MM.1S (cell line): ENCODE measurements around the gene RASAL2.
"Not testable (repeated sequence)": the region's sequence is repeated elsewhere in the genome, so short reads cannot be mapped to it uniquely, and the experiment has no call there.

Experiments
- DNase-seq: peaks from one replicate; pipeline ENCODE4 v3.0.0-alpha.2; 2015
- H2AFZ ChIP-seq: fragments of 300-600 bp; sonication (generic); 2 replicates; pipeline ENCODE4 v1.6.0; 2016; ENCODE audit warnings: antibody characterized with exemption, low read length
- H3F3A ChIP-seq: fragments of 300-600 bp; sonication (generic); 2 replicates; pipeline ENCODE4 v1.6.1; 2016; ENCODE audit warnings: mild to moderate bottlenecking, antibody characterized with exemption, low read length, moderate library complexity, mixed read lengths; ENCODE audit not compliant: insufficient read depth
- H3K27ac ChIP-seq: fragments of 300-600 bp; sonication (generic); 2 replicates; pipeline ENCODE4 v1.5.1; 2016; ENCODE audit warnings: mild to moderate bottlenecking, low read length
- H3K27me3 ChIP-seq: fragments of 300-600 bp; sonication (generic); replicated peaks from 2 replicates; pipeline ENCODE4 v1.6.0; 2016; ENCODE audit warnings: low read length; ENCODE audit not compliant: insufficient read depth
- H3K36me3 ChIP-seq: fragments of 300-600 bp; sonication (generic); replicated peaks from 2 replicates; pipeline ENCODE4 v1.6.1; 2016; ENCODE audit warnings: mild to moderate bottlenecking, low read length, mixed read lengths; ENCODE audit not compliant: insufficient read depth
- H3K4me1 ChIP-seq: fragments of 300-600 bp; sonication (generic); 2 replicates; pipeline ENCODE4 v1.6.1; 2016; ENCODE audit warnings: low read length, mixed read lengths
- H3K4me2 ChIP-seq: fragments of 300-600 bp; sonication (generic); 2 replicates; pipeline ENCODE4 v1.6.0; 2016; ENCODE audit warnings: low read depth, low read length
- H3K4me3 ChIP-seq: fragments of 300-600 bp; sonication (generic); 2 replicates; pipeline ENCODE4 v1.5.1; 2016; ENCODE audit warnings: low read length, mixed read lengths
- H3K79me2 ChIP-seq: fragments of 300-600 bp; sonication (generic); 2 replicates; pipeline ENCODE4 v1.6.1; 2016; ENCODE audit warnings: mixed run types, low read length, mixed read lengths
- H3K9ac ChIP-seq: fragments of 300-600 bp; sonication (generic); 2 replicates; pipeline ENCODE4 v1.6.1; 2016; ENCODE audit warnings: low read length, mixed read lengths
- H3K9me2 ChIP-seq: fragments of 300-600 bp; sonication (generic); replicated peaks from 2 replicates; pipeline ENCODE4 v1.6.1; 2016; ENCODE audit warnings: mild to moderate bottlenecking, low read length, mixed read lengths; ENCODE audit not compliant: insufficient read depth
- H3K9me3 ChIP-seq: fragments of 300-600 bp; sonication (generic); replicated peaks from 2 replicates; pipeline ENCODE4 v1.6.1; 2016; ENCODE audit warnings: mild to moderate bottlenecking, low read length, mixed read lengths; ENCODE audit not compliant: insufficient read depth
- H4K20me1 ChIP-seq: fragments of 300-600 bp; sonication (generic); 2 replicates; pipeline ENCODE4 v1.6.1; 2016; ENCODE audit warnings: mild to moderate bottlenecking, low read length, moderate library complexity, mixed read lengths; ENCODE audit not compliant: insufficient read depth
- EZH2 ChIP-seq: fragments of 300-600 bp; sonication (generic); optimal IDR thresholded peaks from 2 replicates; pipeline ENCODE3; 2017; ENCODE audit warnings: low read depth, mild to moderate bottlenecking, antibody characterized with exemption, low read length, mixed read lengths
- EZH2phosphoT487 ChIP-seq: fragments of 300-600 bp; sonication (generic); IDR thresholded peaks from 2 replicates; pipeline ENCODE4 v1.6.1; 2018; ENCODE audit warnings: antibody characterized with exemption, low read length
- TF ChIP-seq, protein P1 (sequence below): fragments of 300-600 bp; sonication (generic); IDR thresholded peaks from 2 replicates; pipeline ENCODE4 v1.5.1; 2016; ENCODE audit warnings: antibody characterized with exemption, low read length, mixed read lengths

Gene RASAL2

DNA sequence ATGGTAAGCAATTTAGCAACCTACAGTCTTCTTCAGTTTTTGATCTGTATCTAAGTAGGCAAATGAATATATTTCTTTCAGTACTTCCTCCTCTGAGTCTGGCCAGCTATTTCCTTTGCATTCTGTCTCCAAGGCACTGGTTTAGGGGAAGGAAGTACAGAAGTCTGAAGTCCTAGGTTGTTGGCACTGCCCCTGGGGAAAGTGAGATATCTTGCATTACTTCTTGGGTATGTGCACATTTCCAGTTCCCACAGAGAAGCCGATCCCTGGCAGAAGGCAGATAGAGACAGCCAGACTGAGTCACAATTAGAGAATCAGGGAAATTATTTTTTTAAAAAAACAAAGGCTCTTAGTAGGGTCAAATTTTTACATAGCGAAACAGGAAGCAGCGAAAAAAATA lies 98.8 kb downstream of the RASAL2 start:
- H4K20me1 ChIP-seq, result no peaks in the 10 kb centered on the region
- no peaks in the 10 kb centered on the region for H3K9me2 ChIP-seq
- H3K27me3 ChIP-seq, result no peaks in the 10 kb centered on the region
- H3K4me1 ChIP-seq, result 0 out of 2 replicates have a peak, but pooled peaks cover 5% of the 10 kb centered on the region
- no peaks in the 10 kb centered on the region for H3K36me3 ChIP-seq
- DNase-seq, result no peak
- no peak overlapping the region for H3K4me3 ChIP-seq
- no peaks in the 10 kb centered on the region for H3K9me3 ChIP-seq
- H3K79me2 ChIP-seq, result no peaks in the 10 kb centered on the region
- no peak overlapping the region for H3K9ac ChIP-seq
- H3K27ac ChIP-seq, result no peak overlapping the region
- no peak overlapping the region for H2AFZ ChIP-seq
- H3F3A ChIP-seq, result no peaks in the 10 kb centered on the region
- H3K4me2 ChIP-seq, result no peak overlapping the region
- TF ChIP-seq EZH2 (no peak), EZH2phosphoT487 (no peak)
- TF ChIP-seq, protein P1, sequence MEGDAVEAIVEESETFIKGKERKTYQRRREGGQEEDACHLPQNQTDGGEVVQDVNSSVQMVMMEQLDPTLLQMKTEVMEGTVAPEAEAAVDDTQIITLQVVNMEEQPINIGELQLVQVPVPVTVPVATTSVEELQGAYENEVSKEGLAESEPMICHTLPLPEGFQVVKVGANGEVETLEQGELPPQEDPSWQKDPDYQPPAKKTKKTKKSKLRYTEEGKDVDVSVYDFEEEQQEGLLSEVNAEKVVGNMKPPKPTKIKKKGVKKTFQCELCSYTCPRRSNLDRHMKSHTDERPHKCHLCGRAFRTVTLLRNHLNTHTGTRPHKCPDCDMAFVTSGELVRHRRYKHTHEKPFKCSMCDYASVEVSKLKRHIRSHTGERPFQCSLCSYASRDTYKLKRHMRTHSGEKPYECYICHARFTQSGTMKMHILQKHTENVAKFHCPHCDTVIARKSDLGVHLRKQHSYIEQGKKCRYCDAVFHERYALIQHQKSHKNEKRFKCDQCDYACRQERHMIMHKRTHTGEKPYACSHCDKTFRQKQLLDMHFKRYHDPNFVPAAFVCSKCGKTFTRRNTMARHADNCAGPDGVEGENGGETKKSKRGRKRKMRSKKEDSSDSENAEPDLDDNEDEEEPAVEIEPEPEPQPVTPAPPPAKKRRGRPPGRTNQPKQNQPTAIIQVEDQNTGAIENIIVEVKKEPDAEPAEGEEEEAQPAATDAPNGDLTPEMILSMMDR, result no peak

DNA sequence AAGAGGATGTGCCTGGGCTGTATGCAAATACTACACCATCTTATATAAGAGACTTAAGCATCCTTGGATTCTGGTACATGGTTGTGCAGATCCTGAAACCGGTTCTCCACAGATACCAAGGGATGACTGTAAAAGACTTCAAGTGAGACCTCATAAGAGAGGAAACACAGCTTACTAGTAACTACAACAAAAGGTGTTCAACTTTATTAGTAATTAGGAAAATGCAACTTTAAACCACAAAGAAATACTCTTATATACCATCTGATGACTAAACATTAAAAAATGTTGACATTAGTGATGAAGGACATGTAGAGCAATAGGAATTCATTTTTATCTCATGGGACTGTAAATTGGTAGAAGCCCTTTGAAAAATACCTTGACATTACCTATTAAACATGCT lies 102.7 kb downstream of the RASAL2 start:
- Histone ChIP-seq H4K20me1 (no peaks in the 10 kb centered on the region), H3K9me3 (no peaks in the 10 kb centered on the region), H3K4me1 (no peaks in the 10 kb centered on the region), H3K27me3 (no peaks in the 10 kb centered on the region), H2AFZ (no peak overlapping the region), H3K4me2 (no peak overlapping the region), H3K27ac (no peak overlapping the region), H3K79me2 (no peaks in the 10 kb centered on the region), H3K9me2 (no peaks in the 10 kb centered on the region), H3K4me3 (no peak overlapping the region), H3K36me3 (no peaks in the 10 kb centered on the region), H3F3A (no peaks in the 10 kb centered on the region), H3K9ac (no peak overlapping the region)
- no peak for DNase-seq
- no peak for TF ChIP-seq EZH2phosphoT487
- TF ChIP-seq, protein P1, result no peak
- no peak for TF ChIP-seq EZH2

DNA sequence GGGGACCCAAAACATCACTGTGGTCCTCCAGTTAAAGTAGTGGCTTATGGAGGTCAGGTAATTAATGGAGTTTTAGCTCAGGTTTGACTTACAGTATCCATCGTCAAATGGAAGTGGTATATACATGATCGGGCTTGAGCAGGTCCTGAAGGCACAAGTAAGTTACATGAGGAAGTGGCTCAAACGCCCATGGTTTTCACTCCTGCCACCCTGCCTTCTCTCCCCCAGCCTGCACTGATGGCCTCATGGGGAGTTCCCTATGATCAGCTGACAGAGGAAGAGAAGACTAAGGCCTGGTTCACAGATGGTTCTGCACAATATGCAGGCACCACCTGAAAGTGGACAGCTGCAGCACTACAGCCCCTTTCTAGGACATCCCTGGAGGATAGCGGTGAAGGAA lies 108.2 kb downstream of the RASAL2 start:
- H3K36me3 ChIP-seq, H3K27me3 ChIP-seq, H4K20me1 ChIP-seq, H3K9me2 ChIP-seq, H3K27ac ChIP-seq, H3K79me2 ChIP-seq, H3F3A ChIP-seq, DNase-seq, H2AFZ ChIP-seq, H3K9ac ChIP-seq, H3K4me3 ChIP-seq, H3K9me3 ChIP-seq, H3K4me1 ChIP-seq, H3K4me2 ChIP-seq: not testable (repeated sequence)

DNA sequence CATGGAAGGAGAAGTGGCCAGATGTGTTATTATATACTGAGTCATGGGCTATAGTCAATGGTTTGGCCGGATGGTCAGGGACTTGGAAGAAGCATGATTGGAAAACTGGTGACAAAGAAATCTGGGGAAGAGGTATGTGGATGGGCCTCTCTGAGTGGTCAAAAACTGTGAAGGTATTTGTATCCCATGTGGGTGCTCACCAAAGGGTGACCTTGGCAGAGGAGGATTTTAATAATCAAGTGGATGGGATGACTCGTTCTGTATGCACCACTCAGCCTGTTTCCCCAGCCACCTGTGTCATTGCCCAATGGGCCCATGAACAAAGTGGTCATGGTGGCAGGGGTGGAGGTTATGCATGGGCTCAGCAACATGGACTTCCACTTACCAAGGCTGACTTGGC lies 108.6 kb downstream of the RASAL2 start:
- H3K36me3 ChIP-seq, H3K27ac ChIP-seq, H3K4me1 ChIP-seq, DNase-seq, H3K9ac ChIP-seq, H3F3A ChIP-seq, H3K9me2 ChIP-seq, H3K4me3 ChIP-seq, H3K27me3 ChIP-seq, H3K79me2 ChIP-seq, H3K4me2 ChIP-seq, H4K20me1 ChIP-seq, H2AFZ ChIP-seq, H3K9me3 ChIP-seq: not testable (repeated sequence)

DNA sequence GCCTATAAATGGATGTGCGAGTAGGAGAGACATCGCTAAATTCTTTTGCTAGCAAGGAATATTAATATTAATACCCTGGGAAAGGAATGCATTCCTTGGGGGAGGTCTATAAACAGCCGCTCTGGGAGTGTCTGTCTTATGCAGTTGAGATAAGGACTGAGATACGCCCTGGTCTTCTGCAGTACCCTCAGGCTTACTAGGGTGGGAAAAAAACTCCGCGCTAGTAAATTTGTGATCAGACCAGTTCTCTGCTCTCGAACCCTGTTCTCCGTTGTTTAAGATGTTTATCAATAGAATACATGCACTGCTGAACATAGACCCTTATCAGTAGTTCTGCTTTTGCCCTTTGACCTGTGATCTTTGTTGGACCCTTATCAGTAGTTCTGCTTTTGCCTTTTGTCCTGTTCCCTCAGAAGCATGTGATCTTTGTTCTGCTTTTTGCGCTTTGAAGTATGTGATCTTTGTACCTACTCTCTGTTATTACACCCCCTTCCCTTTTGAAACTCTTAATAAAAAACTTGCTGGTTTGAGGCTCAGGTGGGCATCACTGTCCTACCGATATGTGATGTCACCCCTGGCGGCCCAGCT lies 114.5 kb downstream of the RASAL2 start:
- H2AFZ ChIP-seq, DNase-seq, H3K9me2 ChIP-seq, H3K4me1 ChIP-seq, H3K27me3 ChIP-seq, H3K9ac ChIP-seq, H3K4me3 ChIP-seq, H3K9me3 ChIP-seq, H3K79me2 ChIP-seq, H3F3A ChIP-seq, H3K4me2 ChIP-seq, H3K27ac ChIP-seq, H4K20me1 ChIP-seq, H3K36me3 ChIP-seq: not testable (repeated sequence)
